Ascending aorta (tissue), 2 donors: ENCODE data around the gene ZBTB49. TPM values are rescaled to one million over a fixed set of nuclear protein-coding genes. Genes with fewer than 3 reads are reported as not detected.

Source experiments
- DNase-seq, 2 donors: peaks; one replicate each; pipeline ENCODE4 v3.0.0-alpha.2; 2019; ENCODE audit warnings: low spot score in 2 of 2
- H3K27ac ChIP-seq, 2 donors: fragments of 200-600 bp; sonication (generic); one replicate each; pipeline ENCODE4 v1.5.1; 2016 to 2017; ENCODE audit warnings: mild to moderate bottlenecking in 1 of 2
- H3K27me3 ChIP-seq: fragments of 200-600 bp; sonication (generic); one replicate; pipeline ENCODE4 v1.5.1; 2017
- H3K36me3 ChIP-seq, 2 donors: fragments of 200-600 bp; sonication (generic); one replicate each; pipeline ENCODE4 v1.5.1; 2016
- H3K4me1 ChIP-seq, 2 donors: fragments of 200-600 bp; sonication (generic); one replicate each; pipeline ENCODE4 v1.5.1; 2016 to 2017; ENCODE audit warnings: mild to moderate bottlenecking in 1 of 2
- H3K4me3 ChIP-seq, 2 donors: fragments of 200-600 bp; sonication (generic); one replicate each; pipeline ENCODE4 v1.5.1; 2016 to 2017; ENCODE audit warnings: mild to moderate bottlenecking in 1 of 2
- H3K9me3 ChIP-seq, 2 donors: fragments of 200-600 bp; sonication (generic); one replicate each; pipeline ENCODE4 v1.5.1; 2016
- CTCF ChIP-seq, 3 experiments: fragments of 200-600 bp in 2 of 3; fragments of 450-650 bp in 1 of 3; sonication (generic) in 2 of 3; IDR thresholded peaks; one replicate each; pipeline ENCODE4 v1.5.1; 2016 to 2019; ENCODE audit warnings: antibody characterized with exemption in 3 of 3, mild to moderate bottlenecking in 1 of 3, moderate library complexity in 1 of 3
- intact Hi-C: fragments of 100-400 bp; cut with DNase I; formaldehyde crosslinking; loops from one replicate; pipeline ENCODE4 v1.15.1; 2023
- total RNA-seq: library from RNA; depleted of rRNA; stranded (reverse); fragments of >200 nt; gene quantifications from one replicate; pipeline ENCODE4 v1.1.0, GENCODE V29; 2016

ZBTB49 gene
- total RNA-seq, 1 donor from 2014 or later: not detected

- no peak for TF ChIP-seq CTCF (IDR thresholded peaks at IDR 0.05)
- H3K4me1 ChIP-seq: no peaks in the 10 kb centered on the region
- intact Hi-C loops: loop anchor here (10.0 kb wide), 1 partner anchor 75 kb away; no protein-coding TSS in a partner anchor
- no peaks in the 10 kb centered on the region for H3K9me3 ChIP-seq
- no peak overlapping the region for H3K27ac ChIP-seq
- no peak for DNase-seq
- H3K4me3 ChIP-seq: no peak overlapping the region
- no peaks in the 10 kb centered on the region for H3K36me3 ChIP-seq
- H3K27me3 ChIP-seq: no peaks in the 10 kb centered on the region
Measured at GRCh38 chr4:4259484-4260100, 30.5 kb upstream of the ZBTB49 start.

GRCh38 chr4:4260185-4260751, 29.8 kb upstream of the ZBTB49 start:
- no peaks in the 10 kb centered on the region for H3K27me3 ChIP-seq
- no peak for TF ChIP-seq CTCF (IDR thresholded peaks at IDR 0.05)
- no peaks in the 10 kb centered on the region for H3K36me3 ChIP-seq
- no peak overlapping the region for H3K4me3 ChIP-seq
- DNase-seq: no peak
- H3K9me3 ChIP-seq: no peaks in the 10 kb centered on the region
- intact Hi-C loops: no loop called here
- H3K27ac ChIP-seq: no peak overlapping the region
- H3K4me1 ChIP-seq: no peaks in the 10 kb centered on the region

- DNase-seq: no peak
- peaks cover 14 to 39% of the 10 kb centered on the region in 2 donors for H3K36me3 ChIP-seq
Measured at GRCh38 chr4:4267981-4268380, 22.1 kb upstream of the ZBTB49 start.

GRCh38 chr4:4268776-4269175, 21.3 kb upstream of the ZBTB49 start:
- intact Hi-C loops: no loop called here
- no peak for DNase-seq
- Histone ChIP-seq H3K27me3 (no peaks in the 10 kb centered on the region), H3K27ac (no peak overlapping the region), H3K4me3 (no peak overlapping the region), H3K36me3 (peaks cover 22 to 47% of the 10 kb centered on the region in 2 donors), H3K4me1 (no peaks in the 10 kb centered on the region), H3K9me3 (no peaks in the 10 kb centered on the region)
- no peak for TF ChIP-seq CTCF (IDR thresholded peaks at IDR 0.05)

More at GRCh38 chr4:4267981-4268380, 22.1 kb upstream of the ZBTB49 start:
- intact Hi-C loops: no loop called here
- Histone ChIP-seq H3K27me3 (no peaks in the 10 kb centered on the region), H3K4me1 (no peaks in the 10 kb centered on the region), H3K9me3 (no peaks in the 10 kb centered on the region), H3K4me3 (no peak overlapping the region), H3K27ac (no peak overlapping the region)
- no peak for TF ChIP-seq CTCF (IDR thresholded peaks at IDR 0.05)

GRCh38 chr4:4269331-4269731, 20.7 kb upstream of the ZBTB49 start:
- H3K4me1 ChIP-seq: no peaks in the 10 kb centered on the region
- DNase-seq: no peak
- no peaks in the 10 kb centered on the region for H3K9me3 ChIP-seq
- no peaks in the 10 kb centered on the region for H3K27me3 ChIP-seq
- intact Hi-C loops: no loop called here
- no peak overlapping the region for H3K4me3 ChIP-seq
- peaks cover 24 to 52% of the 10 kb centered on the region in 2 donors for H3K36me3 ChIP-seq
- no peak for TF ChIP-seq CTCF (IDR thresholded peaks at IDR 0.05)
- no peak overlapping the region for H3K27ac ChIP-seq
